IMR-90 (cell line): ENCODE data around the gene LOXL4. TPM values are rescaled to one million over a fixed set of nuclear protein-coding genes. Genes with fewer than 3 reads are reported as not detected.

Experiments used
- ATAC-seq: fragments of 200-7000 bp; cut with Tn5 transposase; 2 replicates; pipeline ENCODE4 v1.9.1; 2020; ENCODE audit warnings: low read depth, mild to moderate bottlenecking, moderate library complexity
- BruUV-seq: library from RNA; stranded (reverse); fragments of 400-500 nt; replicated peaks from 2 replicates; lab custom pipeline; 2021; lab: Mats Ljungman, UMichigan
- CTCF ChIA-PET: fragments of 300-600 bp; formaldehyde crosslinking; extraction: SDS; loops from one replicate; lab custom pipeline; 2021; ENCODE audit warnings: antibody characterized with exemption; lab: Yijun Ruan, JAX
- POLR2A ChIA-PET: fragments of 300-600 bp; sonication (Branson Sonifier 250); formaldehyde crosslinking; loops from one replicate; lab custom pipeline; 2022; ENCODE audit warnings: antibody characterized with exemption; ENCODE audit not compliant: unreplicated experiment; lab: Charles Lee
- DNase-seq: peaks from one replicate; pipeline ENCODE4 v3.0.0; 2013
- H2AFZ ChIP-seq: replicated peaks from 2 replicates; pipeline ENCODE3; 2013; ENCODE audit warnings: low read length, mild to moderate bottlenecking; ENCODE audit not compliant: poor library complexity
- H2AK5ac ChIP-seq: 2 replicates; pipeline ENCODE4 v1.6.1; 2013; ENCODE audit warnings: low read depth, low read length, inconsistent platforms
- H2AK9ac ChIP-seq: replicated peaks from 2 replicates; pipeline ENCODE3; 2013; ENCODE audit warnings: mild to moderate bottlenecking, low read depth, low read length, moderate library complexity; ENCODE audit not compliant: poor library complexity
- H2BK120ac ChIP-seq: 2 replicates; pipeline ENCODE4 v1.6.1; 2013; ENCODE audit warnings: low read depth, low read length, inconsistent platforms
- H2BK15ac ChIP-seq: 3 replicates; pipeline ENCODE4 v1.6.1; 2013; ENCODE audit warnings: low read depth, low read length, inconsistent platforms
- H2BK20ac ChIP-seq: 2 replicates; pipeline ENCODE4 v1.6.1; 2013; ENCODE audit warnings: low read depth, mild to moderate bottlenecking, inconsistent platforms, low read length, moderate library complexity
- H2BK5ac ChIP-seq: 2 replicates; pipeline ENCODE4 v1.6.1; 2013; ENCODE audit warnings: mild to moderate bottlenecking, low read depth, low read length, inconsistent platforms; ENCODE audit not compliant: poor library complexity, severe bottlenecking
- H3K14ac ChIP-seq: replicated peaks from 2 replicates; pipeline ENCODE4 v1.6.1; 2013; ENCODE audit warnings: low read depth, low read length, inconsistent platforms
- H3K18ac ChIP-seq: 2 replicates; pipeline ENCODE4 v1.6.1; 2013; ENCODE audit warnings: low read depth, low read length, control low read depth
- H3K23ac ChIP-seq: 2 replicates; pipeline ENCODE4 v1.6.1; 2013; ENCODE audit warnings: low read depth, low read length, inconsistent platforms
- H3K27ac ChIP-seq: 2 replicates; pipeline ENCODE4 v1.5.1; 2013; ENCODE audit warnings: mild to moderate bottlenecking, control low read depth, low read length; ENCODE audit not compliant: insufficient read depth
- H3K27me3 ChIP-seq: 2 replicates; pipeline ENCODE4 v1.6.1; 2013; ENCODE audit warnings: low read length; ENCODE audit not compliant: control insufficient read depth, insufficient read depth
- H3K36me3 ChIP-seq: 2 replicates; pipeline ENCODE4 v1.6.1; 2013; ENCODE audit warnings: low read length, mixed read lengths; ENCODE audit not compliant: control insufficient read depth, insufficient read depth
- H3K4ac ChIP-seq: 2 replicates; pipeline ENCODE4 v1.6.1; 2013; ENCODE audit warnings: low read depth, low read length, inconsistent platforms
- H3K4me1 ChIP-seq: 2 replicates; pipeline ENCODE4 v1.6.1; 2013; ENCODE audit warnings: low read length, mixed read lengths; ENCODE audit not compliant: control insufficient read depth, insufficient read depth
- H3K4me2 ChIP-seq: 2 replicates; pipeline ENCODE4 v1.6.1; 2013; ENCODE audit warnings: low read depth, mild to moderate bottlenecking, control low read depth, low read length, moderate library complexity
- H3K4me3 ChIP-seq: 2 replicates; pipeline ENCODE4 v1.5.1; 2013; ENCODE audit warnings: low read depth, mild to moderate bottlenecking, control low read depth, low read length, moderate library complexity; ENCODE audit not compliant: insufficient read depth
- H3K56ac ChIP-seq: 2 replicates; pipeline ENCODE4 v1.6.1; 2013; ENCODE audit warnings: low read length, inconsistent platforms; ENCODE audit not compliant: insufficient read depth; ENCODE audit errors: extremely low read depth
- H3K79me1 ChIP-seq, 2 experiments: 2 replicates each; pipeline ENCODE4 v1.6.1; 2013; ENCODE audit warnings: low read length in 2 of 2, inconsistent platforms in 1 of 2, low read depth in 1 of 2
- H3K9ac ChIP-seq: 2 replicates; pipeline ENCODE4 v1.6.1; 2013; ENCODE audit warnings: low read depth, low read length, control low read depth
- H3K9me1 ChIP-seq: 2 replicates; pipeline ENCODE4 v1.6.1; 2013; ENCODE audit warnings: low read length, inconsistent platforms; ENCODE audit not compliant: insufficient read depth
- H3K9me3 ChIP-seq: 2 replicates; pipeline ENCODE4 v1.6.1; 2013; ENCODE audit warnings: low read length; ENCODE audit not compliant: control insufficient read depth, insufficient read depth
- H4K20me1 ChIP-seq: 2 replicates; pipeline ENCODE4 v1.6.1; 2013; ENCODE audit warnings: low read length, inconsistent platforms; ENCODE audit not compliant: insufficient read depth
- H4K5ac ChIP-seq: 2 replicates; pipeline ENCODE4 v1.6.1; 2013; ENCODE audit warnings: mild to moderate bottlenecking, low read depth, low read length, control low read depth
- H4K8ac ChIP-seq, 2 experiments: 2 replicates each; pipeline ENCODE4 v1.6.1; 2013; ENCODE audit warnings: low read depth in 2 of 2, low read length in 2 of 2, control low read depth in 1 of 2, inconsistent platforms in 1 of 2
- H4K91ac ChIP-seq: 2 replicates; pipeline ENCODE4 v1.6.1; 2013; ENCODE audit warnings: low read depth, low read length, inconsistent platforms; ENCODE audit not compliant: insufficient read depth
- CEBPB ChIP-seq: IDR thresholded peaks from 2 replicates; pipeline ENCODE4 v1.6.1; 2012; ENCODE audit warnings: low read depth, low read length, improper control_type of control experiment
- CHD1 ChIP-seq: IDR thresholded peaks from 2 replicates; pipeline ENCODE4 v1.6.1; 2012; ENCODE audit warnings: low read depth, low read length, improper control_type of control experiment
- FOS ChIP-seq: fragments of 150-350 bp; IDR thresholded peaks from 2 replicates; pipeline ENCODE4 v1.6.1; 2016; ENCODE audit warnings: low read depth, low read length
- MAFK ChIP-seq: IDR thresholded peaks from 2 replicates; pipeline ENCODE4 v1.6.1; 2012; ENCODE audit warnings: low read depth, low read length, improper control_type of control experiment
- MAZ ChIP-seq: IDR thresholded peaks from 2 replicates; pipeline ENCODE4 v1.6.1; 2012; ENCODE audit warnings: low read depth, mild to moderate bottlenecking, low read length, improper control_type of control experiment, moderate library complexity, borderline replicate concordance
- MXI1 ChIP-seq: IDR thresholded peaks from 2 replicates; pipeline ENCODE4 v1.6.1; 2012; ENCODE audit warnings: low read depth, mild to moderate bottlenecking, low read length, moderate library complexity, borderline replicate concordance
- NFE2L2 ChIP-seq: fragments of 150-350 bp; IDR thresholded peaks from 2 replicates; pipeline ENCODE4 v1.6.1; 2016; ENCODE audit warnings: low read depth, mild to moderate bottlenecking, low read length
- POLR2A ChIP-seq: IDR thresholded peaks from 2 replicates; pipeline ENCODE4 v1.6.1; 2012; ENCODE audit warnings: mild to moderate bottlenecking, low read depth, low read length
- RAD21 ChIP-seq: IDR thresholded peaks from 2 replicates; pipeline ENCODE4 v1.6.1; 2012; ENCODE audit warnings: low read length, improper control_type of control experiment
- RCOR1 ChIP-seq: IDR thresholded peaks from 2 replicates; pipeline ENCODE4 v1.6.1; 2012; ENCODE audit warnings: mild to moderate bottlenecking, low read length, improper control_type of control experiment; ENCODE audit not compliant: insufficient replicate concordance
- RFX5 ChIP-seq: IDR thresholded peaks from 2 replicates; pipeline ENCODE4 v1.8.0; 2012; ENCODE audit warnings: low read depth, mild to moderate bottlenecking, low read length, moderate library complexity
- SMC3 ChIP-seq: fragments of 150-350 bp; IDR thresholded peaks from 2 replicates; pipeline ENCODE4 v1.6.1; 2016; ENCODE audit warnings: low read depth, mild to moderate bottlenecking, antibody characterized with exemption, low read length, moderate library complexity
- WGBS, 2 experiments: methylation state at CpG; one replicate each; pipeline versions ENCODE4 v1.1.5 to v1.1.7; 2013; ENCODE audit warnings: missing lambda C conversion rate in 2 of 2; ENCODE audit not compliant: insufficient read length in 1 of 2; ENCODE audit errors: extremely low coverage in 2 of 2; 5-methylcytosine and 5-hydroxymethylcytosine counted together
- dilution Hi-C: fragments of 300-500 bp; cut with HindIII; formaldehyde crosslinking; loops from one replicate; pipeline ENCODE4 v1.14.3; 2018; ENCODE audit warnings: low sequenced_read_pairs; ENCODE audit not compliant: unreplicated experiment
- in situ Hi-C: fragments of 300-500 bp; cut with MboI; formaldehyde crosslinking; loops from 3 replicates; pipeline ENCODE4 v1.14.3; 2019; ENCODE audit warnings: low sequenced_read_pairs, inconsistent platforms, mixed read lengths
- intact Hi-C: fragments of 100-400 bp; cut with micrococcal nuclease; formaldehyde crosslinking; loops from 2 replicates; pipeline ENCODE4 v1.10.0; 2022
- polyA plus RNA-seq, 3 experiments: library from polyadenylated mRNA; depleted of rRNA; stranded (reverse); fragments of >200 nt; gene quantifications; 2 replicates each; pipeline ENCODE4 v1.2.3, GENCODE V29; 2012; ENCODE audit warnings: low replicate concordance in 1 of 3
- total RNA-seq: library from RNA; depleted of rRNA; stranded (reverse); fragments of >200 nt; gene quantifications from 2 replicates; pipeline ENCODE4 v1.2.3, GENCODE V29; 2012
- TF ChIP-seq, protein P1 (sequence below): fragments of 150-350 bp; IDR thresholded peaks from 2 replicates; pipeline ENCODE4 v1.6.1; 2017; ENCODE audit warnings: mild to moderate bottlenecking, antibody characterized with exemption, low read length, low read depth
- TF ChIP-seq, protein P2 (sequence below): fragments of 150-350 bp; IDR thresholded peaks from 2 replicates; pipeline ENCODE4 v1.6.1; 2016; ENCODE audit warnings: low read depth, mild to moderate bottlenecking, low read length, moderate library complexity, borderline replicate concordance
- TF ChIP-seq, protein P3 (sequence below): conservative IDR thresholded peaks from 2 replicates; pipeline ENCODE4 v1.5.1; 2012; ENCODE audit warnings: mild to moderate bottlenecking, low read depth, low read length, improper control_type of control experiment

The LOXL4 gene
- total and polyA plus RNA-seq, 2 of the 4 experiments (the other 2 are of a cell fraction), result 20.8 to 26.7 TPM

DNA sequence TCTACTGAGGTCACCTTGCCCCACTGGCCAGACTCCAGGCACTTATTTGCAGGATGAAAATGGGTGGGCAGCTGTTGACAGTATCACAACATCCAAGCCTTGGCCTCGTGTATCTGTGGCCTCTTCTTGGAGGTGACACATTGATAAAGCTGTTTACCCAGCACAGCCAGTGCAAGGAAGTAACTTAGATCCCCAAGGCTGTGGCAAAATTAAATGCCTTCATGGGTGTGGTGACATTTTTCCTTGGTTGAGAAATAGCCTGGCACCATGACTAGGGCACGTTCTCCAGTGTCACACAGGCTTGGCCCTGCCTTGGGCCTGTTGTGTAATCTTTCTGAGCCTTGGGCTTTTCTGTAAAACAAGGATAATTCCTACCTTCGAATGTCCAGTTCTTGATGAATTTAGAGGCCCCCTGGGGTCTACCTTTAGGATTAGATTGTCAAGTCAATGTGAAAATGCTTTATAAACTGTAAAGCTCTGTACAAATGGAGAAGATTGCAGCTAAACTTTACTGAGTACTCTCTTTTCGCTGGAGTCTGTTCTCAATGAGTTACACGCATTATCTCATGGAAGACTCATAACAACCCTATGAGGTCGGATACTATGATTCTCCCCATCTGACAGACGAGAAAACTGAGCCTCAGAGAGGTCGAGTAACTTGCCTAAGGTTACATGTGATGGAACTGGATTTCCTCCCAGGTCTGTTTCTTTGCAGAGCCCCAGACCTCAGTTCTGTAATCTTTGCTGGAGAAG is 46.7 kb upstream of the LOXL4 start:
- H2AFZ ChIP-seq, result peak overlapping the region; percentile 40
- no peak overlapping the region for H3K4me3 ChIP-seq
- no peak overlapping the region for H4K91ac ChIP-seq
- POLR2A ChIA-PET, result no interaction called here
- no peak overlapping the region for H4K5ac ChIP-seq
- peaks cover 10% of the 10 kb centered on the region for H3K9me1 ChIP-seq
- peak overlapping the region; percentile 17; the same call in 1 of the 2 replicates for H3K14ac ChIP-seq
- no peak overlapping the region; the same call in 1 of the 2 replicates for H2AK5ac ChIP-seq
- no peak overlapping the region for H2BK5ac ChIP-seq
- H3K4me1 ChIP-seq, result peaks cover 8% of the 10 kb centered on the region
- BruUV-seq, result no TSS peak
- DNase-seq, result no peak
- no peak overlapping the region for H3K23ac ChIP-seq
- intact Hi-C loops (no loop called here), in situ Hi-C loops (no loop called here), dilution Hi-C loops (no loop called here)
- H3K27ac ChIP-seq, result no peak overlapping the region
- H3K56ac ChIP-seq, result no peak overlapping the region
- H2BK15ac ChIP-seq, result peak overlapping the region; percentile 41; the same call in 1 of the 3 replicates
- no peak overlapping the region for H3K9ac ChIP-seq
- ATAC-seq, result no peak
- no peak overlapping the region; the same call in 1 of the 2 replicates for H2BK120ac ChIP-seq
- no peaks in the 10 kb centered on the region for H3K9me3 ChIP-seq
- H3K36me3 ChIP-seq, result no peaks in the 10 kb centered on the region
- H3K18ac ChIP-seq, result no peak overlapping the region
- H3K4ac ChIP-seq, result no peak overlapping the region
- WGBS, 2 experiments, result 92% methylated on average over 4 of the region's 8 CpGs; no CpG with 5 or more reads in 1 of the 2 experiments
- no peaks in the 10 kb centered on the region for H4K20me1 ChIP-seq
- H2AK9ac ChIP-seq, result no peak overlapping the region
- no peak overlapping the region; the same call in 1 of the 2 replicates for H2BK20ac ChIP-seq
- H3K4me2 ChIP-seq, result no peak overlapping the region
- no peak overlapping the region for H4K8ac ChIP-seq
- CTCF ChIA-PET, result interaction anchor here (0.8 kb wide), 1 partner anchor 52 kb away, joined by 4 read pairs; no protein-coding TSS in a partner anchor
- H3K27me3 ChIP-seq, result no peaks in the 10 kb centered on the region
- no peaks in the 10 kb centered on the region for H3K79me1 ChIP-seq
- TF ChIP-seq POLR2A (no peak), MAZ (no peak), SMC3 (no peak), RCOR1 (no peak), FOS (no peak), CHD1 (no peak), MAFK (no peak), NFE2L2 (no peak), RAD21 (no peak), MXI1 (no peak), CEBPB (no peak; the same call in 1 of the 2 replicates), RFX5 (no peak)
- TF ChIP-seq, protein P1, sequence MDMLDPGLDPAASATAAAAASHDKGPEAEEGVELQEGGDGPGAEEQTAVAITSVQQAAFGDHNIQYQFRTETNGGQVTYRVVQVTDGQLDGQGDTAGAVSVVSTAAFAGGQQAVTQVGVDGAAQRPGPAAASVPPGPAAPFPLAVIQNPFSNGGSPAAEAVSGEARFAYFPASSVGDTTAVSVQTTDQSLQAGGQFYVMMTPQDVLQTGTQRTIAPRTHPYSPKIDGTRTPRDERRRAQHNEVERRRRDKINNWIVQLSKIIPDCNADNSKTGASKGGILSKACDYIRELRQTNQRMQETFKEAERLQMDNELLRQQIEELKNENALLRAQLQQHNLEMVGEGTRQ, result no peak
- TF ChIP-seq, protein P2, sequence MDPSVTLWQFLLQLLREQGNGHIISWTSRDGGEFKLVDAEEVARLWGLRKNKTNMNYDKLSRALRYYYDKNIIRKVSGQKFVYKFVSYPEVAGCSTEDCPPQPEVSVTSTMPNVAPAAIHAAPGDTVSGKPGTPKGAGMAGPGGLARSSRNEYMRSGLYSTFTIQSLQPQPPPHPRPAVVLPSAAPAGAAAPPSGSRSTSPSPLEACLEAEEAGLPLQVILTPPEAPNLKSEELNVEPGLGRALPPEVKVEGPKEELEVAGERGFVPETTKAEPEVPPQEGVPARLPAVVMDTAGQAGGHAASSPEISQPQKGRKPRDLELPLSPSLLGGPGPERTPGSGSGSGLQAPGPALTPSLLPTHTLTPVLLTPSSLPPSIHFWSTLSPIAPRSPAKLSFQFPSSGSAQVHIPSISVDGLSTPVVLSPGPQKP, result no peak
- TF ChIP-seq, protein P3, sequence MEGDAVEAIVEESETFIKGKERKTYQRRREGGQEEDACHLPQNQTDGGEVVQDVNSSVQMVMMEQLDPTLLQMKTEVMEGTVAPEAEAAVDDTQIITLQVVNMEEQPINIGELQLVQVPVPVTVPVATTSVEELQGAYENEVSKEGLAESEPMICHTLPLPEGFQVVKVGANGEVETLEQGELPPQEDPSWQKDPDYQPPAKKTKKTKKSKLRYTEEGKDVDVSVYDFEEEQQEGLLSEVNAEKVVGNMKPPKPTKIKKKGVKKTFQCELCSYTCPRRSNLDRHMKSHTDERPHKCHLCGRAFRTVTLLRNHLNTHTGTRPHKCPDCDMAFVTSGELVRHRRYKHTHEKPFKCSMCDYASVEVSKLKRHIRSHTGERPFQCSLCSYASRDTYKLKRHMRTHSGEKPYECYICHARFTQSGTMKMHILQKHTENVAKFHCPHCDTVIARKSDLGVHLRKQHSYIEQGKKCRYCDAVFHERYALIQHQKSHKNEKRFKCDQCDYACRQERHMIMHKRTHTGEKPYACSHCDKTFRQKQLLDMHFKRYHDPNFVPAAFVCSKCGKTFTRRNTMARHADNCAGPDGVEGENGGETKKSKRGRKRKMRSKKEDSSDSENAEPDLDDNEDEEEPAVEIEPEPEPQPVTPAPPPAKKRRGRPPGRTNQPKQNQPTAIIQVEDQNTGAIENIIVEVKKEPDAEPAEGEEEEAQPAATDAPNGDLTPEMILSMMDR, result no peak
